HL-60 (cell line): ENCODE results near the gene LORICRIN.

Source experiments
- CTCF ChIP-seq: IDR thresholded peaks from one replicate; pipeline ENCODE4 v1.5.1; 2011; ENCODE audit warnings: low read length, control low read depth, inconsistent platforms; ENCODE audit not compliant: insufficient read depth
- GABPA ChIP-seq: IDR thresholded peaks from 2 replicates; pipeline ENCODE4 v1.6.1; 2012; ENCODE audit warnings: low read depth

- TF ChIP-seq CTCF (no peak), GABPA (no peak)
These were observed 1.2 kb downstream of the LORICRIN start for GRCh38 chr1:153260585-153261280.
